Endodermal cell (in vitro differentiated cells): ENCODE measurements around the gene MAGEE2. TPM values are rescaled to one million over a fixed set of nuclear protein-coding genes. Genes with fewer than 3 reads are reported as not detected.
A peak's percentile ranks its signal among the peaks of the same experiment; 100 is the strongest.

Source experiments
- DNase-seq: peaks from one replicate; pipeline ENCODE4 v3.0.0-alpha.2; 2017
- H3K27ac ChIP-seq: 2 replicates; pipeline ENCODE4 v1.5.1; 2013; ENCODE audit warnings: mild to moderate bottlenecking, low read depth, low read length, moderate library complexity
- H3K27me3 ChIP-seq: 2 replicates; pipeline ENCODE4 v1.6.1; 2013; ENCODE audit warnings: mild to moderate bottlenecking, low read length, moderate library complexity; ENCODE audit not compliant: insufficient read depth, control insufficient read depth, poor library complexity, severe bottlenecking
- H3K36me3 ChIP-seq: 2 replicates; pipeline ENCODE4 v1.7.0; 2013; ENCODE audit warnings: mild to moderate bottlenecking, low read length, moderate library complexity; ENCODE audit not compliant: control insufficient read depth, insufficient read depth
- H3K4me1 ChIP-seq: one replicate; pipeline ENCODE4 v1.7.0; 2013; ENCODE audit warnings: low read length; ENCODE audit not compliant: control insufficient read depth, insufficient read depth
- H3K4me3 ChIP-seq: 2 replicates; pipeline ENCODE4 v1.5.1; 2013; ENCODE audit warnings: mild to moderate bottlenecking, low read length, moderate library complexity
- H3K9ac ChIP-seq: 2 replicates; pipeline ENCODE4 v1.6.1; 2013; ENCODE audit warnings: mild to moderate bottlenecking, low read length, moderate library complexity; ENCODE audit not compliant: poor library complexity, severe bottlenecking; ENCODE audit errors: extremely low read depth
- H3K9me3 ChIP-seq: 2 replicates; pipeline ENCODE4 v1.6.1; 2013; ENCODE audit warnings: mild to moderate bottlenecking, low read length, moderate library complexity; ENCODE audit not compliant: control insufficient read depth
- H3K27ac Mint-ChIP-seq: 2 replicates; pipeline ENCODE4 v1.8.0; 2020; ENCODE audit warnings: mixed read lengths
- H3K27me3 Mint-ChIP-seq: 2 replicates; pipeline ENCODE4 v1.8.0; 2021; ENCODE audit warnings: mild to moderate bottlenecking, mixed read lengths; ENCODE audit not compliant: insufficient read depth
- H3K36me3 Mint-ChIP-seq: 2 replicates; pipeline ENCODE4 v1.8.0; 2020; ENCODE audit warnings: low read depth, mixed read lengths
- H3K4me1 Mint-ChIP-seq: 2 replicates; pipeline ENCODE4 v1.8.0; 2020; ENCODE audit warnings: mixed read lengths
- H3K4me3 Mint-ChIP-seq: 2 replicates; pipeline ENCODE4 v1.8.0; 2020; ENCODE audit warnings: mild to moderate bottlenecking, moderate library complexity, mixed read lengths
- H3K9me3 Mint-ChIP-seq: 2 replicates; pipeline ENCODE4 v1.8.0; 2020; ENCODE audit warnings: mild to moderate bottlenecking, mixed read lengths
- WGBS, 2 experiments: methylation state at CpG; one replicate each; pipeline versions ENCODE4 v1.1.5 to v1.1.7; 2013; ENCODE audit warnings: missing lambda C conversion rate in 2 of 2, mixed read lengths in 1 of 2; ENCODE audit not compliant: insufficient coverage in 1 of 2, insufficient read length in 1 of 2; 5-methylcytosine and 5-hydroxymethylcytosine counted together
- total RNA-seq, 2 donors: library from RNA; stranded (reverse); fragmentation: NEBNext Ultra II Directional in 1 of 2; extraction: Animal tissue kit (Norgen Biotek cat#: 25700) in 1 of 2; gene quantifications; 2 replicates in 1 of 2; 3 replicates in 1 of 2; pipeline ENCODE4 v1.2.1, GENCODE V29; 2021
- TF ChIP-seq, protein P1 (sequence below): fragments of 200-600 bp; sonication (generic); conservative IDR thresholded peaks from 2 replicates; pipeline ENCODE4 v1.5.0; 2021; ENCODE audit warnings: antibody characterized with exemption, mild to moderate bottlenecking

Gene MAGEE2
- total RNA-seq, 2 donors from 2014 or later: not detected

DNA sequence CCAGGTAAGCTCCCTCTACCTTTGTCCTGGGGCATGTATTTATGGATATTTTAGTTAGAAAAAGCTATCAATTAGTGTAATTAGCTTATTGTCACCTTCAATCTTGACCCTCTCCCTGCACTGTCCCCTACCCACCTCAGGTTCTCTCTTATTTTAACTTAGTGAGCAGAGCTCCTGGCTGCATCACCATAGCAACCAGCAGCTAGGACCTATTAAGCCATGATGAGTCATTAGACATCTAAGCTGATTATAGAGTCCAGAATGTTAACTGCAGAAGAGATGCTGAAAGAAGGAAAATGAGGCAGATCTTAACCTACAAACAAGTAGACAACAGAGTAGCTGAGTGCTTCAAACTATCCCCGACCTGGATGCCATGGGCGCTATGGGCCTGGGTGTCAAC is 36.6 kb downstream of the MAGEE2 start:
- 97% methylated on average over 2 of the region's 2 CpGs; no CpG with 5 or more reads in 1 of the 2 experiments for WGBS, 2 experiments
- Mint-ChIP-seq H3K27ac (no peak overlapping the region), H3K36me3 (peaks cover 5% of the 10 kb centered on the region), H3K4me1 (no peaks in the 10 kb centered on the region), H3K27me3 (no peaks in the 10 kb centered on the region), H3K9me3 (peaks cover 82% of the 10 kb centered on the region), H3K4me3 (no peak overlapping the region)
- TF ChIP-seq, protein P1, sequence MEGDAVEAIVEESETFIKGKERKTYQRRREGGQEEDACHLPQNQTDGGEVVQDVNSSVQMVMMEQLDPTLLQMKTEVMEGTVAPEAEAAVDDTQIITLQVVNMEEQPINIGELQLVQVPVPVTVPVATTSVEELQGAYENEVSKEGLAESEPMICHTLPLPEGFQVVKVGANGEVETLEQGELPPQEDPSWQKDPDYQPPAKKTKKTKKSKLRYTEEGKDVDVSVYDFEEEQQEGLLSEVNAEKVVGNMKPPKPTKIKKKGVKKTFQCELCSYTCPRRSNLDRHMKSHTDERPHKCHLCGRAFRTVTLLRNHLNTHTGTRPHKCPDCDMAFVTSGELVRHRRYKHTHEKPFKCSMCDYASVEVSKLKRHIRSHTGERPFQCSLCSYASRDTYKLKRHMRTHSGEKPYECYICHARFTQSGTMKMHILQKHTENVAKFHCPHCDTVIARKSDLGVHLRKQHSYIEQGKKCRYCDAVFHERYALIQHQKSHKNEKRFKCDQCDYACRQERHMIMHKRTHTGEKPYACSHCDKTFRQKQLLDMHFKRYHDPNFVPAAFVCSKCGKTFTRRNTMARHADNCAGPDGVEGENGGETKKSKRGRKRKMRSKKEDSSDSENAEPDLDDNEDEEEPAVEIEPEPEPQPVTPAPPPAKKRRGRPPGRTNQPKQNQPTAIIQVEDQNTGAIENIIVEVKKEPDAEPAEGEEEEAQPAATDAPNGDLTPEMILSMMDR: no peak
- H3K4me3 ChIP-seq: no peak overlapping the region
- H3K36me3 ChIP-seq: no peaks in the 10 kb centered on the region
- H3K9ac ChIP-seq: no peak overlapping the region
- H3K27me3 ChIP-seq: no peaks in the 10 kb centered on the region
- no peak for DNase-seq
- no peaks in the 10 kb centered on the region for H3K4me1 ChIP-seq
- peaks cover 12% of the 10 kb centered on the region for H3K9me3 ChIP-seq
- no peak overlapping the region for H3K27ac ChIP-seq

DNA sequence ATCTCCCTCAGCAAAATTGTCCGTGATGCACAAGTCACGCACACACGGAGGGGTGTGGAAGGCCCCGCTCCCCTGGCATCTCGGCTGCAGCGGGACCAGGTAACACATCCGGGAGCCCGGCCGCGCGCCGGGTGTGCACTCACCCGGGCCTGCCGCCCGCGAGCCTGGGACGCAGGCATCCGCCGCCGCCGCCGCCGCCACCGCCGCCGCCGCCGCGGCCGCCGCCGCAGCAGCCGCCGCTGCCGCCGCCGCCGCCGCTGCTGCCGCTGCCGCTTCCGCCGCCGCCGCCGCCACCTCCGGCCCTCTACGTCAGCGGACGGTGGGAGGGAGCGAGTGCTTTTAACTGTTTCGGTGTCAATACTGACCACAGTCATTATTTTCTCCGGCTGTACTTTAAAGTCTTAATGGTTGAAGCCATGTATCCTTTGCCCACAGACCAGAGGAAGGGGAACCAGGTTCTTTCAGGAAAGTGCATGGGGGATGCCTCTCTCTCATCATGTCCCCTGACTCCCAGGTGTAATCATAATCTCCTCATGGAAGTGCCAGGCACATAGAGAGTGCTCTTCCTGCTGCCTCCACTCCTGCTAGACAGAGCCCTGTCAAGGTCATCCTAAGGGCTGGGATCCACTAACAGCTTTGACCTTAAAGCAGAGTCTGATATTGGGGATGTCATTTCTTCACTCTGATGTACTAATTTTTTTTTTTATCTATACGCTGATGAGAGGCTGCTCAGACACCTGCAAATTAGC is 38.0 kb downstream of the MAGEE2 start:
- TF ChIP-seq, protein P1: no peak
- peak overlapping the region; percentile 3 for H3K9ac ChIP-seq

More for the DNA sequence above, 38.0 kb downstream of the MAGEE2 start:
- Mint-ChIP-seq H3K27ac (no peak overlapping the region), H3K9me3 (peaks cover 86% of the 10 kb centered on the region), H3K27me3 (no peaks in the 10 kb centered on the region), H3K36me3 (peaks cover 6% of the 10 kb centered on the region), H3K4me1 (no peaks in the 10 kb centered on the region), H3K4me3 (peak overlapping the region; percentile 63)
- H3K36me3 ChIP-seq: no peaks in the 10 kb centered on the region
- H3K27ac ChIP-seq: no peak overlapping the region
- 3 to 100% methylated on average over 1 to 29 of the region's 54 CpGs for WGBS, 2 experiments
- peaks cover 17% of the 10 kb centered on the region for H3K9me3 ChIP-seq
- H3K4me1 ChIP-seq: no peaks in the 10 kb centered on the region
- peak overlapping the region; percentile 83 for H3K4me3 ChIP-seq
- DNase-seq: peak; percentile 70
- no peaks in the 10 kb centered on the region for H3K27me3 ChIP-seq
